MM.1S (cell line): ENCODE results near the gene SLC35F1.

Experiments used
- EZH2 ChIP-seq: fragments of 300-600 bp; sonication (generic); optimal IDR thresholded peaks from 2 replicates; pipeline ENCODE3; 2017; ENCODE audit warnings: low read depth, mild to moderate bottlenecking, antibody characterized with exemption, low read length, mixed read lengths
- EZH2phosphoT487 ChIP-seq: fragments of 300-600 bp; sonication (generic); IDR thresholded peaks from 2 replicates; pipeline ENCODE4 v1.6.1; 2018; ENCODE audit warnings: antibody characterized with exemption, low read length
- TF ChIP-seq, protein P1 (sequence below): fragments of 300-600 bp; sonication (generic); IDR thresholded peaks from 2 replicates; pipeline ENCODE4 v1.5.1; 2016; ENCODE audit warnings: antibody characterized with exemption, low read length, mixed read lengths

DNA sequence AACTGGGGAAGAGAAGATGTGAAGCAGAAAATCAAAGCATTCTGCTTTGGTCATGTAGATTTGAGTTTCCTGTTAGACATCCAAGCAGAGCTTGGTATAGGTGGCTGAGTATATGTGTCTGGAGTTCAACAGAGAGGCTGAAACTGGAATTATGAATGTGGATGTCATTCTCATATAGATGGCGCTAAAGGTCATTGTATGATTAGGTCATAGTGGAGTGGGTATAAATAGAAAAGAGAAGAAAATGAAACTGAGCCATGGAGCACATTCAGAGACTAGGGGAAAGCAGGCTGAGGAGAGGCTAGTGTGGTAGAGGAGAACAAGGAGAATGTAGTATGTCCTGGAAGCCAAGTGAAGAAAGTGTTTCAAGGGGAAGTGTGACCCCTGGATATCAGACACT, 345.4 kb downstream of the SLC35F1 start:
- TF ChIP-seq EZH2 (no peak), EZH2phosphoT487 (no peak)
- TF ChIP-seq, protein P1, sequence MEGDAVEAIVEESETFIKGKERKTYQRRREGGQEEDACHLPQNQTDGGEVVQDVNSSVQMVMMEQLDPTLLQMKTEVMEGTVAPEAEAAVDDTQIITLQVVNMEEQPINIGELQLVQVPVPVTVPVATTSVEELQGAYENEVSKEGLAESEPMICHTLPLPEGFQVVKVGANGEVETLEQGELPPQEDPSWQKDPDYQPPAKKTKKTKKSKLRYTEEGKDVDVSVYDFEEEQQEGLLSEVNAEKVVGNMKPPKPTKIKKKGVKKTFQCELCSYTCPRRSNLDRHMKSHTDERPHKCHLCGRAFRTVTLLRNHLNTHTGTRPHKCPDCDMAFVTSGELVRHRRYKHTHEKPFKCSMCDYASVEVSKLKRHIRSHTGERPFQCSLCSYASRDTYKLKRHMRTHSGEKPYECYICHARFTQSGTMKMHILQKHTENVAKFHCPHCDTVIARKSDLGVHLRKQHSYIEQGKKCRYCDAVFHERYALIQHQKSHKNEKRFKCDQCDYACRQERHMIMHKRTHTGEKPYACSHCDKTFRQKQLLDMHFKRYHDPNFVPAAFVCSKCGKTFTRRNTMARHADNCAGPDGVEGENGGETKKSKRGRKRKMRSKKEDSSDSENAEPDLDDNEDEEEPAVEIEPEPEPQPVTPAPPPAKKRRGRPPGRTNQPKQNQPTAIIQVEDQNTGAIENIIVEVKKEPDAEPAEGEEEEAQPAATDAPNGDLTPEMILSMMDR = peak; percentile 50
